Psoas muscle (tissue), 8 donors: ENCODE data around the gene POLR3C. TPM values are rescaled to one million over a fixed set of nuclear protein-coding genes. Genes with fewer than 3 reads are reported as not detected.
"Not testable (repeated sequence)": the region's sequence is repeated elsewhere in the genome, so short reads cannot be mapped to it uniquely, and the experiment has no call there.

ENCODE experiments used
- ATAC-seq, 4 donors: fragments of 200-7000 bp; cut with Tn5 transposase; one replicate each; pipeline ENCODE4 v1.9.1; 2020; ENCODE audit warnings: moderate library complexity in 3 of 4, mild to moderate bottlenecking in 2 of 4
- DNase-seq, 2 donors: peaks; one replicate each; pipeline ENCODE4 v3.0.0-alpha.2; 2020
- H3K27ac ChIP-seq: fragments of 200-600 bp; one replicate; pipeline ENCODE4 v1.8.0; 2022
- H3K27me3 ChIP-seq, 3 donors: fragments of 200-600 bp in 1 of 3; one replicate each; pipeline versions ENCODE4 v1.6.1 to v1.8.0; 2013 to 2022; ENCODE audit warnings: low read length in 2 of 3, mild to moderate bottlenecking in 2 of 3, moderate library complexity in 1 of 3; ENCODE audit not compliant: insufficient read depth in 3 of 3
- H3K36me3 ChIP-seq, 2 donors: fragments of 200-600 bp in 1 of 2; one replicate each; pipeline versions ENCODE4 v1.6.1 to v1.8.0; 2013 to 2022; ENCODE audit warnings: low read depth in 1 of 2, mild to moderate bottlenecking in 1 of 2, moderate library complexity in 1 of 2; ENCODE audit not compliant: insufficient read depth in 1 of 2
- H3K4me1 ChIP-seq: fragments of 200-600 bp; one replicate; pipeline ENCODE4 v1.8.0; 2022
- H3K4me3 ChIP-seq: fragments of 200-600 bp; one replicate; pipeline ENCODE4 v1.8.0; 2022; ENCODE audit warnings: mild to moderate bottlenecking
- H3K9me3 ChIP-seq: fragments of 200-600 bp; one replicate; pipeline ENCODE4 v1.8.0; 2022
- CTCF ChIP-seq: fragments of 200-600 bp; IDR thresholded peaks from one replicate; pipeline ENCODE4 v1.8.0; 2022; ENCODE audit warnings: antibody characterized with exemption
- WGBS, 3 donors: extraction: QIAGEN DNeasy Blood & Tissue Kit; methylation state at CpG; one replicate each; pipeline versions ENCODE4 v1.1.6 to v1.1.7; 2013; 5-methylcytosine and 5-hydroxymethylcytosine counted together
- intact Hi-C, 2 donors: fragments of 100-400 bp; cut with DNase I; formaldehyde crosslinking; loops; one replicate each; pipeline versions ENCODE4 v1.11.0 to v1.14.2; 2022
- polyA plus RNA-seq, 3 donors: library from polyadenylated mRNA; stranded (reverse); fragments of 200-250 nt; gene quantifications; one replicate each; pipeline ENCODE4 v1.2.3, GENCODE V29; 2013
- total RNA-seq, 4 donors: library from RNA; stranded (reverse); fragmentation: NEBNext Ultra II Directional in 2 of 4; extraction: Animal tissue kit (Norgen Biotek cat#: 25700) in 2 of 4; gene quantifications; one replicate each; pipeline versions ENCODE4 v1.2.1 to v1.2.4, GENCODE V29; 2021 to 2023
- donor health status: healthy with polysubstance abuse.
- donor health status: DM: no; HTN: no; CAD: no; lungs with moderate emphysema.
- donor health status: Bipolar disorder and iron deficiency.
- donor health status: healthy.
- donor health status: DM: yes; HTN: yes; CAD: no.
- donor health status: DM: no; HTN: no; CAD: no.
- donor health status: DM: no; HTN: no; CAD: no.
- donor health status: DM: yes; HTN: yes; CAD: no.

Gene POLR3C
- total and polyA plus RNA-seq, 7 donors: 8.6 to 21.8 (median 16.8) TPM

- Histone ChIP-seq H3K9me3 (no peaks in the 10 kb centered on the region), H3K4me1 (peaks cover 76% of the 10 kb centered on the region), H3K4me3 (no peak overlapping the region), H3K27ac (peak overlapping the region; percentile 83), H3K27me3 (no peaks in the 10 kb centered on the region), H3K36me3 (no peaks in the 10 kb centered on the region)
- ATAC-seq (peak in 2 of 4 donors; percentile 14 to 29), DNase-seq (no peak)
- intact Hi-C loops: no loop called here
- 37 to 64% (median 57%) methylated on average over 3 of the region's 3 CpGs for WGBS, 3 donors
- no peak for TF ChIP-seq CTCF
Observed at GRCh38 chr1:145804235-145805045, 19.6 kb upstream of the POLR3C start.

- ATAC-seq (no peak), DNase-seq (no peak)
- intact Hi-C loops: no loop called here
- Histone ChIP-seq H3K4me3 (no peak overlapping the region), H3K36me3 (no peaks in the 10 kb centered on the region), H3K27ac (peak overlapping the region; percentile 83), H3K27me3 (no peaks in the 10 kb centered on the region), H3K9me3 (no peaks in the 10 kb centered on the region), H3K4me1 (peaks cover 76% of the 10 kb centered on the region)
- TF ChIP-seq CTCF: no peak
- WGBS, 3 donors: 29 to 47% (median 37%) methylated on average over 1 of the region's 1 CpG
Observed at GRCh38 chr1:145805057-145805456, 18.9 kb upstream of the POLR3C start.

GRCh38 chr1:145806408-145806807 lies 17.6 kb upstream of the POLR3C start:
- H3K4me3 ChIP-seq: no peak overlapping the region
- ATAC-seq (peak in 3 of 4 donors; percentile 27 to 52 (median 47)), DNase-seq (no peak)
- no peak for TF ChIP-seq CTCF
- H3K9me3 ChIP-seq: no peaks in the 10 kb centered on the region
- intact Hi-C loops: no loop called here
- H3K4me1 ChIP-seq: peaks cover 66% of the 10 kb centered on the region
- H3K27me3 ChIP-seq: no peaks in the 10 kb centered on the region
- peak overlapping the region; percentile 83 for H3K27ac ChIP-seq
- WGBS, 3 donors: 61 to 85% (median 66%) methylated on average over 4 of the region's 4 CpGs
- H3K36me3 ChIP-seq: no peaks in the 10 kb centered on the region

GRCh38 chr1:145806844-145807243 lies 17.2 kb upstream of the POLR3C start:
- no peaks in the 10 kb centered on the region for H3K27me3 ChIP-seq
- no peaks in the 10 kb centered on the region for H3K36me3 ChIP-seq
- ATAC-seq (no peak), DNase-seq (no peak)
- H3K4me1 ChIP-seq: peaks cover 66% of the 10 kb centered on the region
- no peak overlapping the region for H3K4me3 ChIP-seq
- peak overlapping the region; percentile 83 for H3K27ac ChIP-seq
- no peak for TF ChIP-seq CTCF
- H3K9me3 ChIP-seq: no peaks in the 10 kb centered on the region
- WGBS, 3 donors: 91 to 97% (median 92%) methylated on average over 7 of the region's 7 CpGs
- intact Hi-C loops: no loop called here

- intact Hi-C loops, DNase-seq, H3K9me3 ChIP-seq, H3K4me1 ChIP-seq, H3K36me3 ChIP-seq, H3K27me3 ChIP-seq: not testable (repeated sequence)
- Histone ChIP-seq H3K4me3 (peak overlapping the region; percentile 35), H3K27ac (peak overlapping the region; percentile 55)
- whole genome bisulfite sequencing, 3 donors: 25 to 38% (median 32%) methylated on average over 5 of the region's 6 CpGs
- peak in 2 of 4 donors; percentile 55 to 56 for ATAC-seq
Observed at GRCh38 chr1:145812977-145813810, 10.8 kb upstream of the POLR3C start.

- DNase-seq, H3K4me1 ChIP-seq, H3K27me3 ChIP-seq, H3K9me3 ChIP-seq, H3K36me3 ChIP-seq, intact Hi-C loops: not testable (repeated sequence)
- H3K4me3 ChIP-seq: peak overlapping the region; percentile 47
- H3K27ac ChIP-seq: peak overlapping the region; percentile 73
- ATAC-seq: peak; percentile 48 to 70 (median 66)
- WGBS, 3 donors: 22 to 32% (median 32%) methylated on average over 3 to 4 of the region's 6 CpGs
Observed at GRCh38 chr1:145818095-145818494, 5.9 kb upstream of the POLR3C start.

GRCh38 chr1:145822779-145823331 lies 1.1 kb upstream of the POLR3C start:
- DNase-seq, H3K9me3 ChIP-seq, intact Hi-C loops, H3K27me3 ChIP-seq: not testable (repeated sequence)
- Histone ChIP-seq H3K36me3 (peaks cover 6 to 27% of the 10 kb centered on the region in 2 donors), H3K4me3 (peak overlapping the region; percentile 91), H3K27ac (peak overlapping the region; percentile 72), H3K4me1 (peaks cover 18% of the 10 kb centered on the region)
- ATAC-seq: peak in 2 of 4 donors; percentile 17 to 31
- 0 to 20% (median 0%) methylated on average over 1 to 4 of the region's 16 CpGs for WGBS, 3 donors
